ENCODE data around the gene RALY. TPM values are rescaled to one million over a fixed set of nuclear protein-coding genes. Genes with fewer than 3 reads are reported as not detected.
A peak's percentile ranks its signal among the peaks of the same experiment; 100 is the strongest.

RALY gene
- total RNA-seq, 1 experiment from 2014 or later = 164 TPM

DNA sequence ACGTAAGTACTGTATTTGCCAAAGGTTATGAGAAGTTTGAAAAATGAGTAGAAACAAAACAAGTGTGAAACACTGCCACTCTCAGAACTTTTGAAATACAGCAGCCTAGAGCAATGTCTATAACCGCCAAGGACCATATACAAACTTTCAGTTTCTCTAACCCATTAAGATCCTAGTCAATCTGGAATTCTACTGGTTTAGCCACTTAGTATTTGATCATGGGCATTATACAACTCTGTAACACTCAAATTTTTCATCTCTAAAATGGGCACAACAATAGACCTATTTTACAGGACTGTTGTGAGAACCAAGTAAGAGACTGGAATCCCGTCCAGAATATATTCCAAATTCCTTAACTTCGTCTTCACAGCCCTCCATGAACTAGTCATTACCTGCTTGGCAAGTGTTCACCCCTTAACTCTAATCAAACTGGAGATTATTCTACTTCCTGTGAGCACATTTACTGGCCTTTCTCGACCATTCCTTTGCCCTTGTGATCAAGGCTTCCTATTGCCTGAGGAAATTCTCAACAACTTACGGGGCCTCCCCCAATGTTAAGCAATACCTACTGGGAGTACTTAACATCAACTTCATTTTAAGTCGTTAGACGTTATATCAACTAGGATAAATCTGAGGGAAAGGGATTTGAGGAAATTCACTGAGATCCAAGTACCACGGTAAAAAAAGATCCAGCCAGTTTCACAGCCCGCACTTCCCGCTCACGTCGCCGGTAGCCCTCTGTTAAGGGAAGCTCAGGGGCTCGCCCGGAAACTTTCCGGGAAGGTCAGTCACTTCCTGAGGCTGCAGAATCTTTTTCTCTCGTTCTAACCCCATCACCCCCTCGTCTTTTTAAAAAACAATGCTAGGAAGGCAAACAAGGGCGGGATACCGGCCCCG, 117.3 kb downstream of the RALY start:
- Histone ChIP-seq H3K9me3 (ENCODE audit: control insufficient read depth, insufficient read depth, low read depth, low read length) (no peaks in the 10 kb centered on the region), H3K27ac (ENCODE audit: low read length) (peak overlapping the region; percentile 98), H3K36me3 (ENCODE audit: control insufficient read depth, insufficient read depth, low read length) (peaks cover 28% of the 10 kb centered on the region), H3K27me3 (ENCODE audit: control insufficient read depth, insufficient read depth, low read length) (no peaks in the 10 kb centered on the region), H3K4me3 (ENCODE audit: low read depth in 2 of 2, low read length in 2 of 2) (peak overlapping the region; percentile 79 to 99), H3K4me1 (ENCODE audit: control insufficient read depth, insufficient read depth, low read length) (peaks cover 22% of the 10 kb centered on the region; the same call in 1 of the 2 replicates)
- TF ChIP-seq POLR2AphosphoS5 (IDR thresholded peaks at IDR 0.05; ENCODE audit: low read depth, low read length) = 0 out of 2 replicates have a peak, but pooled peaks have one; percentile 43
- TF ChIP-seq, protein P1, sequence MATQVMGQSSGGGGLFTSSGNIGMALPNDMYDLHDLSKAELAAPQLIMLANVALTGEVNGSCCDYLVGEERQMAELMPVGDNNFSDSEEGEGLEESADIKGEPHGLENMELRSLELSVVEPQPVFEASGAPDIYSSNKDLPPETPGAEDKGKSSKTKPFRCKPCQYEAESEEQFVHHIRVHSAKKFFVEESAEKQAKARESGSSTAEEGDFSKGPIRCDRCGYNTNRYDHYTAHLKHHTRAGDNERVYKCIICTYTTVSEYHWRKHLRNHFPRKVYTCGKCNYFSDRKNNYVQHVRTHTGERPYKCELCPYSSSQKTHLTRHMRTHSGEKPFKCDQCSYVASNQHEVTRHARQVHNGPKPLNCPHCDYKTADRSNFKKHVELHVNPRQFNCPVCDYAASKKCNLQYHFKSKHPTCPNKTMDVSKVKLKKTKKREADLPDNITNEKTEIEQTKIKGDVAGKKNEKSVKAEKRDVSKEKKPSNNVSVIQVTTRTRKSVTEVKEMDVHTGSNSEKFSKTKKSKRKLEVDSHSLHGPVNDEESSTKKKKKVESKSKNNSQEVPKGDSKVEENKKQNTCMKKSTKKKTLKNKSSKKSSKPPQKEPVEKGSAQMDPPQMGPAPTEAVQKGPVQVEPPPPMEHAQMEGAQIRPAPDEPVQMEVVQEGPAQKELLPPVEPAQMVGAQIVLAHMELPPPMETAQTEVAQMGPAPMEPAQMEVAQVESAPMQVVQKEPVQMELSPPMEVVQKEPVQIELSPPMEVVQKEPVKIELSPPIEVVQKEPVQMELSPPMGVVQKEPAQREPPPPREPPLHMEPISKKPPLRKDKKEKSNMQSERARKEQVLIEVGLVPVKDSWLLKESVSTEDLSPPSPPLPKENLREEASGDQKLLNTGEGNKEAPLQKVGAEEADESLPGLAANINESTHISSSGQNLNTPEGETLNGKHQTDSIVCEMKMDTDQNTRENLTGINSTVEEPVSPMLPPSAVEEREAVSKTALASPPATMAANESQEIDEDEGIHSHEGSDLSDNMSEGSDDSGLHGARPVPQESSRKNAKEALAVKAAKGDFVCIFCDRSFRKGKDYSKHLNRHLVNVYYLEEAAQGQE (IDR thresholded peaks at IDR 0.05; ENCODE audit: insufficient read depth in 1 of 2, low read depth in 2 of 2, low read length in 1 of 2) = no peak
- no TSS peak for BruUV-seq (replicated peaks)
- POLR2A ChIA-PET = interaction anchor here (0.6 kb wide), 1 partner anchor 264 kb away, joined by 5 read pairs; no protein-coding TSS in a partner anchor
- no peak for DNase-seq (ENCODE audit: low read depth, low spot score)
- no peak for ATAC-seq
- intact Hi-C loops (cut with micrococcal nuclease; ENCODE audit: unreplicated experiment) = no loop called here
- CTCF ChIA-PET = no interaction called here
- in situ Hi-C loops (cut with HindIII; ENCODE audit: low pct_unique_long_range_greater_than_20kb, low sequenced_read_pairs) = no loop called here

DNA sequence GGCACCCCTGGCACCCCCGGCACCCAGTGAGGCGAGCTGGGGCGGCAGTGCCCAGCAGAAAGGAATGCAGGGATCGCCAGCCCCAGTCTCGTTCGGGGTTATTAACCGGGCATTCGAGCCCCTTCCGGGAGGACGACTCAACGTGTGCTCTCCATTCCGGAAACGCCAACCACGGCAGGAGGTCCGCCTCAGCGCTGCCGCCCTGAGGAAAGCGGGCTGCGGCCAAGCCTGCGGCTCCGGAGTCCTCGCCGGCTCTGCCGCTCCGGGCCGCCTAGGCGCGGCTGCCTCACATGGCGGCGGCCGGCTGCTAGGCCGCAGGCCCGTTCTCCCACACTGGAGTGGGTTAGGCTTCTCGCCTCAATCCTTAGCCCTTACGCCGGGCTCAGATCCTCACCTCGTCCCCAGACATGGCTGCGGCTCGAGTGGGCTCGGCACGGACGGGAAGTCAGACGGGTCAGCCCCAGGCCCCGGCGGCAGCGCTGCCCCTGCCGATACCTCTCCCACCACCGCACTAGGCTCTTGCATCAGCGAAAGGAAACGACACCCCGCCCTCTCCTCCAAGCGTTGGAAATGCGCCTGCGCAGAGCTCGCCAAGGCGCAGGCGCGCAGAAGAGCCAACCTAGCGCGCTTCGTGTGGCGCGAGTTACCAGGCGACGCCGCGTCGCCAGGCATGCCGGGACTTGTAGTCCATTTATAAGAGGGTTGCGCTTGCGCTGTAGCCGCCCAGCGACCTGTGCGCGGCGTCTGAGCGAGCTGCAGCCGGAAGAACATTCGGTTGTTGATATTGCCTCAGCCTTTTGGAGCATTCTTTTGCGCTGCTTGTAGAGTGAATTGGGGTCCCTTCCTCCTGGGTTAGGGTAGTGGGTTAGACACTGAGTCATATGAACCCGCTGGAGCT, 118.2 kb downstream of the RALY start, which contains the start of gene EIF2S2:
TSS of gene EIF2S2 (minus strand) at position 542 of the 898 bp plus-strand sequence. CDS start at position 409, 133 bp downstream.
- ChIA-PET CTCF (interaction anchor here (0.6 to 0.7 kb wide), 4 partner anchors 22 to 249 kb away, joined by 3 to 10 read pairs (median 4); no protein-coding TSS in a partner anchor), POLR2A (interaction anchor here (0.9 to 1.2 kb wide), 3 partner anchors 13 to 411 kb away, joined by 3 to 4 read pairs (median 3); no protein-coding TSS in a partner anchor)
- H3K4me3 ChIP-seq (ENCODE audit: low read depth in 2 of 2, low read length in 2 of 2) = peak within 1 kb of the TSS; percentile 79 to 99
- H3K27ac ChIP-seq (ENCODE audit: low read length) = peak within 1 kb of the TSS; percentile 98
- TF ChIP-seq POLR2AphosphoS5 (IDR thresholded peaks at IDR 0.05; ENCODE audit: low read depth, low read length) (peak; percentile 86), TCF7L2 (IDR thresholded peaks at IDR 0.05; ENCODE audit: low read depth, low read length) (no peak), SIN3A (IDR thresholded peaks at IDR 0.05; ENCODE audit: borderline replicate concordance, insufficient read depth, low read depth, low read length) (0 out of 2 replicates have a peak, but pooled peaks have one; percentile 44)
- TF ChIP-seq, protein P2, sequence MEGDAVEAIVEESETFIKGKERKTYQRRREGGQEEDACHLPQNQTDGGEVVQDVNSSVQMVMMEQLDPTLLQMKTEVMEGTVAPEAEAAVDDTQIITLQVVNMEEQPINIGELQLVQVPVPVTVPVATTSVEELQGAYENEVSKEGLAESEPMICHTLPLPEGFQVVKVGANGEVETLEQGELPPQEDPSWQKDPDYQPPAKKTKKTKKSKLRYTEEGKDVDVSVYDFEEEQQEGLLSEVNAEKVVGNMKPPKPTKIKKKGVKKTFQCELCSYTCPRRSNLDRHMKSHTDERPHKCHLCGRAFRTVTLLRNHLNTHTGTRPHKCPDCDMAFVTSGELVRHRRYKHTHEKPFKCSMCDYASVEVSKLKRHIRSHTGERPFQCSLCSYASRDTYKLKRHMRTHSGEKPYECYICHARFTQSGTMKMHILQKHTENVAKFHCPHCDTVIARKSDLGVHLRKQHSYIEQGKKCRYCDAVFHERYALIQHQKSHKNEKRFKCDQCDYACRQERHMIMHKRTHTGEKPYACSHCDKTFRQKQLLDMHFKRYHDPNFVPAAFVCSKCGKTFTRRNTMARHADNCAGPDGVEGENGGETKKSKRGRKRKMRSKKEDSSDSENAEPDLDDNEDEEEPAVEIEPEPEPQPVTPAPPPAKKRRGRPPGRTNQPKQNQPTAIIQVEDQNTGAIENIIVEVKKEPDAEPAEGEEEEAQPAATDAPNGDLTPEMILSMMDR (IDR thresholded peaks at IDR 0.05) = no peak
- TF ChIP-seq, protein P1 (IDR thresholded peaks at IDR 0.05; ENCODE audit: insufficient read depth in 1 of 2, low read depth in 2 of 2, low read length in 1 of 2) = 0 out of 4 replicates have a peak, but pooled peaks of 1 of the 2 experiments have one; percentile 47
- peaks cover 22% of the 10 kb centered on the region; the same call in 1 of the 2 replicates for H3K4me1 ChIP-seq (ENCODE audit: control insufficient read depth, insufficient read depth, low read length)
- intact Hi-C loops (cut with micrococcal nuclease; ENCODE audit: unreplicated experiment) (no loop called here), in situ Hi-C loops (cut with HindIII; ENCODE audit: low pct_unique_long_range_greater_than_20kb, low sequenced_read_pairs) (no loop called here)
- H3K27me3 ChIP-seq (ENCODE audit: control insufficient read depth, insufficient read depth, low read length) = no peaks in the 10 kb centered on the region
- H3K36me3 ChIP-seq (ENCODE audit: control insufficient read depth, insufficient read depth, low read length) = peaks cover 28% of the 10 kb centered on the region
- ATAC-seq = peak; percentile 96
- H3K9me3 ChIP-seq (ENCODE audit: control insufficient read depth, insufficient read depth, low read depth, low read length) = no peaks in the 10 kb centered on the region
- peak; percentile 96 for DNase-seq (ENCODE audit: low read depth, low spot score)
- no TSS peak for BruUV-seq (replicated peaks)
